GM19452 (cell line): ENCODE results near the gene ATF7.
"Not testable (repeated sequence)": the region's sequence is repeated elsewhere in the genome, so short reads cannot be mapped to it uniquely, and the experiment has no call there.

Experiments
- ATAC-seq: cut with Tn5 transposase; IDR thresholded peaks from one replicate; pipeline ENCODE4 v1.9.1; 2021; ENCODE audit not compliant: unreplicated experiment

ATF7 gene

GRCh38 chr12:53627919-53628318, 1.7 kb upstream of the ATF7 start:
- ATAC-seq: no peak

GRCh38 chr12:53626702-53627169, 554 bp upstream of the ATF7 start:
- ATAC-seq: peak; percentile 7

- ATAC-seq: no peak
Measured at GRCh38 chr12:53625373-53625945, 723 bp downstream of the ATF7 start.

- no peak for ATAC-seq
Measured at GRCh38 chr12:53624956-53625355, 1.2 kb downstream of the ATF7 start.

- no peak for ATAC-seq
Measured at GRCh38 chr12:53624458-53624857, 1.7 kb downstream of the ATF7 start.

- no peak for ATAC-seq
Measured at GRCh38 chr12:53623548-53624385, 2.4 kb downstream of the ATF7 start.

- ATAC-seq: no peak
Measured at GRCh38 chr12:53622724-53623123, 3.5 kb downstream of the ATF7 start.

- no peak for ATAC-seq
Measured at GRCh38 chr12:53618275-53618674, 7.9 kb downstream of the ATF7 start.

- no peak for ATAC-seq
Measured at GRCh38 chr12:53617700-53618099, 8.5 kb downstream of the ATF7 start.

- no peak for ATAC-seq
Measured at GRCh38 chr12:53616950-53617349, 9.2 kb downstream of the ATF7 start.

- no peak for ATAC-seq
Measured at GRCh38 chr12:53613821-53614220, 12.4 kb downstream of the ATF7 start.

- no peak for ATAC-seq
Measured at GRCh38 chr12:53612978-53613377, 13.2 kb downstream of the ATF7 start.

- ATAC-seq: no peak
Measured at GRCh38 chr12:53611304-53611703, 14.9 kb downstream of the ATF7 start.

GRCh38 chr12:53606688-53607087, 19.5 kb downstream of the ATF7 start:
- ATAC-seq: not testable (repeated sequence)

- ATAC-seq: no peak
Measured at GRCh38 chr12:53604581-53604980, 21.6 kb downstream of the ATF7 start.

- no peak for ATAC-seq
Measured at GRCh38 chr12:53603804-53604203, 22.4 kb downstream of the ATF7 start.

GRCh38 chr12:53603196-53603595, 23.0 kb downstream of the ATF7 start:
- ATAC-seq: no peak

- ATAC-seq: no peak
Measured at GRCh38 chr12:53602176-53602864, 23.9 kb downstream of the ATF7 start.

GRCh38 chr12:53601296-53601847, 24.8 kb downstream of the ATF7 start:
- no peak for ATAC-seq

GRCh38 chr12:53600490-53601295, 25.5 kb downstream of the ATF7 start:
- no peak for ATAC-seq

GRCh38 chr12:53599579-53599978, 26.6 kb downstream of the ATF7 start:
- ATAC-seq: no peak
